ENCODE results near the gene DMKN. TPM values are rescaled to one million over a fixed set of nuclear protein-coding genes. Genes with fewer than 3 reads are reported as not detected.
"Not testable (repeated sequence)": the region's sequence is repeated elsewhere in the genome, so short reads cannot be mapped to it uniquely, and the experiment has no call there.

DMKN gene
- total RNA-seq, 2 experiments from 2014 or later = not detected

DNA sequence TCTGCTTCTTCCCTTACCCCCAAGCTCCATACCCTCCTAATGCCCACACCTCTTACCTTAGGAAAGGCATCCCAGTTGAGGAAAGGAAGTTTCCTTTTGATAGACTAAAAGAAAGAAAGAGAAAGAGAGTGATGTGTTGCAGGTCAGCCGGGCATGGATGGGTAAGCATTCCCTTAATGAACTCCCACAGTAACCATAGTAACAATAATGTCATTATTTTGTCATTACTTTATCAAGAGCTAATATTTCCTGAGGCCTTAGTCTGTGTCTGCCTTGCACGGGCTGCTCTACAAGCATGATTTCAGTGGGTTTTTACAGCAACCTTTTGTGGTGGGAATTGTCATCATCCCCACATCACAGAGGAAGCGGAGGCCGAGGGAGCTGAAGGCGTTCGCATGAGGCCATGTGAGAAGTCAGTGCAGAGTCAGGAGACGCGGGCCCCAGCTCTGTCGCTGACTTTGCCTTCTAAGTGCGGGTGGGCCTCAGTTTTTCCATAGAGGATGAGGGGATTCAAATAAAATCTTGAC is 25.7 kb downstream of the DMKN start:
- Mint-ChIP-seq H3K27me3 (ENCODE audit: low read depth) (peaks cover 26% of the 10 kb centered on the region), H3K27ac (no peak overlapping the region), H3K4me1 (ENCODE audit: low read depth) (no peaks in the 10 kb centered on the region), H3K36me3 (ENCODE audit: low read depth) (no peaks in the 10 kb centered on the region), H3K9me3 (ENCODE audit: insufficient read depth) (no peaks in the 10 kb centered on the region), H3K4me3 (no peak overlapping the region)
- no peak for DNase-seq
- CTCF ChIA-PET = interaction anchor here (1.2 to 3.1 kb wide), 7 partner anchors 7 to 135 kb away, joined by 3 to 18 read pairs (median 9); no protein-coding TSS in a partner anchor
- ATAC-seq = no peak
- POLR2A ChIA-PET = interaction anchor here (0.6 kb wide), 1 partner anchor 57 kb away, joined by 4 read pairs; no protein-coding TSS in a partner anchor

DNA sequence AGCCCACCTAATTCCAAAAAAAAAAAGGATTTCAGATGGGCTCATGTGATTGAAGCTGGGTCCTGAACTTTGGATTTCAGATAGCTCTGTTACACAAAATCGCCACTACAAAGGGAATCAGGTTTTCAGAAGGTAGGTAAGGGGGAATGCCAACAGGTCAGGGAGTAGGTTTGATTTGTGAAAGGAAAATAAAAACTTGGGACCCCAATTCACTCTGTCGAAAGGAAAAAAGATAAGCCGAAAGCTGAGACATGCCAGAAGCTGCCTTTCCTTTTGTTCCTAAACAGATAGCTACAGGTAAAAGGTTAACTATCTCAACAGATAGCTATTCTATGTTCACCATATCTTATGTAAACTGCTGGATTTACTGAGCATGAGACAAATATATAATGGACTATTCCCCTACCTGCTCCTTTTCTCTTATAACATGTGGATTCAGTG is 27.2 kb downstream of the DMKN start:
- no peak for ATAC-seq
- H3K4me1 Mint-ChIP-seq (ENCODE audit: low read depth) = no peaks in the 10 kb centered on the region

GRCh38 chr19:35484252-35485036 is 29.0 kb downstream of the DMKN start:
- DNase-seq (no peak), ATAC-seq (no peak)
- CTCF ChIA-PET = interaction anchor here (2.9 kb wide), 1 partner anchor 11 kb away, joined by 18 read pairs; no protein-coding TSS in a partner anchor
- Mint-ChIP-seq H3K27me3 (ENCODE audit: low read depth) (peaks cover 14% of the 10 kb centered on the region), H3K36me3 (ENCODE audit: low read depth) (no peaks in the 10 kb centered on the region), H3K9me3 (ENCODE audit: insufficient read depth) (no peaks in the 10 kb centered on the region), H3K27ac (no peak overlapping the region), H3K4me3 (no peak overlapping the region), H3K4me1 (ENCODE audit: low read depth) (no peaks in the 10 kb centered on the region)
- POLR2A ChIA-PET = no interaction called here

More for the DNA sequence above, 27.2 kb downstream of the DMKN start:
- no peak overlapping the region for H3K27ac Mint-ChIP-seq
- ChIA-PET CTCF (interaction anchor here (1.0 to 3.1 kb wide), 5 partner anchors 9 to 332 kb away, joined by 4 to 18 read pairs (median 11); no protein-coding TSS in a partner anchor), POLR2A (no interaction called here)
- H3K36me3 Mint-ChIP-seq (ENCODE audit: low read depth) = no peaks in the 10 kb centered on the region
- no peak for DNase-seq
- H3K27me3 Mint-ChIP-seq (ENCODE audit: low read depth) = peaks cover 22% of the 10 kb centered on the region
- no peak overlapping the region for H3K4me3 Mint-ChIP-seq
- H3K9me3 Mint-ChIP-seq (ENCODE audit: insufficient read depth) = no peaks in the 10 kb centered on the region

- H3K4me1 Mint-ChIP-seq (ENCODE audit: low read depth) = no peaks in the 10 kb centered on the region
- ATAC-seq = no peak
- CTCF ChIA-PET = interaction anchor here (0.6 kb wide), 1 partner anchor 24 kb away, joined by 3 read pairs; no protein-coding TSS in a partner anchor
- H3K9me3 Mint-ChIP-seq (ENCODE audit: insufficient read depth) = no peaks in the 10 kb centered on the region
- DNase-seq = no peak
- no peak overlapping the region for H3K27ac Mint-ChIP-seq
- no peaks in the 10 kb centered on the region for H3K36me3 Mint-ChIP-seq (ENCODE audit: low read depth)
- peaks cover 14% of the 10 kb centered on the region for H3K27me3 Mint-ChIP-seq (ENCODE audit: low read depth)
- no peak overlapping the region for H3K4me3 Mint-ChIP-seq
- POLR2A ChIA-PET = no interaction called here
These were observed 30.4 kb downstream of the DMKN start for GRCh38 chr19:35483089-35483488.

DNA sequence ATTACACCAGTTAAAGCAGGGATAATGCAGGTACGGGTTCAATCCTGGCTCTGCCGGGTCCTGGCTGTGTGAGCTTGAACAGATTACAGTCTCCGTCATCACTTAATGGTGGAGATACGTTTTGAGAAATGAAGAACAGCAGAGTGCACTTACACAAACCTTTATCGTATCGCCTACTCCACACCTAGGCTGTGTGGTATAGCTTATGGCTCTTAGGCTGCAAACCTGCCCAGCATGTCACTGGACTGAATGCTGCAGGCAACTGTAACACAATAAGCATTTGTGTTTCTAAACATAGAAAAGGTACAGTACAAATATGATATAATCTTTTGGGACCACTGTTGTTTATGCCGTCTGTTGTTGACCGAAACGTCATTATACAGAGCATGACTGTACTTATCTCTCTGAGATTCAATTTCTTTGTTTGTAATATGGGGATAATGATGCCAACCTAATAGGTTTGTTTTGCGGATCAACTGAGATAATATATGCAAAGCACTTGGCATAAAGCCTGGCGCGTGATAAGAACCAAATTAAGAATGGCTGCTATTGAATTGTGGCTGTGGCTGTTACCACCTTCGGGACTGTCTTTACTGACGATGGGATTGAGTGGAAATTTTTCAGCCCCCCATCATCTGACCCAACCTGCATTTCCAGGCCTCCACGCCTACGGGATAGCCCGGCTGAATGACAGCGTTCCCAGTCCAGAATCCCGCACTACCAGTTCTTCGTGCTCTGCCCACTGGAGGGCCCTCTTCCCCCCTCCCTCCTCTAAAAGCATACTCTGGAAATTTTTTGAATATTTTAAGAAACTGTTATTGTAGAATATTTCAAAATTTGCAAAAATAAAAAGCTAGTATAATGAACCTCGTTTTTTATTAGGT is 34.4 kb downstream of the DMKN start:
- no peaks in the 10 kb centered on the region for H3K4me1 Mint-ChIP-seq (ENCODE audit: low read depth)
- H3K9me3 Mint-ChIP-seq (ENCODE audit: insufficient read depth) = no peaks in the 10 kb centered on the region
- H3K4me3 Mint-ChIP-seq = no peak overlapping the region
- ChIA-PET POLR2A (no interaction called here), CTCF (interaction anchor here (1.1 to 1.6 kb wide), 5 partner anchors 9 to 242 kb away, joined by 3 to 7 read pairs (median 4); no protein-coding TSS in a partner anchor)
- ATAC-seq (no peak), DNase-seq (no peak)
- H3K36me3 Mint-ChIP-seq (ENCODE audit: low read depth) = no peaks in the 10 kb centered on the region
- no peak overlapping the region for H3K27ac Mint-ChIP-seq
- H3K27me3 Mint-ChIP-seq (ENCODE audit: low read depth) = no peaks in the 10 kb centered on the region

- H3K27me3 Mint-ChIP-seq (ENCODE audit: low read depth) = no peaks in the 10 kb centered on the region
- ATAC-seq (no peak), DNase-seq (no peak)
- ChIA-PET POLR2A (no interaction called here), CTCF (interaction anchor here (1.1 kb wide), 1 partner anchor 123 kb away, joined by 4 read pairs; no protein-coding TSS in a partner anchor)
- H3K4me3 Mint-ChIP-seq = no peak overlapping the region
- no peaks in the 10 kb centered on the region for H3K9me3 Mint-ChIP-seq (ENCODE audit: insufficient read depth)
- no peaks in the 10 kb centered on the region for H3K4me1 Mint-ChIP-seq (ENCODE audit: low read depth)
- H3K27ac Mint-ChIP-seq = no peak overlapping the region
- H3K36me3 Mint-ChIP-seq (ENCODE audit: low read depth) = no peaks in the 10 kb centered on the region
These were observed 37.3 kb downstream of the DMKN start for GRCh38 chr19:35476149-35476548.

DNA sequence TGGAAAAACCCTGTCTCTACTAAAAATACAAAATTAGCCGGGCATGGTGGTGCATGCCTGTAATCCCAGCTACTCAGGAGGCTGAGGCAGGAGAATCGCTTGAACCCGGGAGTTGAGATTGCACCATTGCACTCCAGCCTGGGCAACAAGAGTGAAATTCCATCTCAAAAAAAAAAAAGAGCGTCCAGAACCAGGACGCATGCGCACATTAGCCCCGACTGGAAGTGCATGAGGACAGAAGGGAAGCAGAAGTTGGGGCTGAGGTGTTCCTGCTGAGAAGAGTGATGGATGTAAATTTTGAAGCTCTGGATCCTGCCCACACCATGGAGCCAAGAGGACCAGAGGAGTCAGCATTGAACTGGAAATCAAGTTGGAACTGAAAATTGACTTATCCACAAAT is 38.9 kb downstream of the DMKN start:
- DNase-seq; ATAC-seq; H3K4me1 Mint-ChIP-seq (ENCODE audit: low read depth); POLR2A ChIA-PET; H3K9me3 Mint-ChIP-seq (ENCODE audit: insufficient read depth); H3K4me3 Mint-ChIP-seq; H3K27me3 Mint-ChIP-seq (ENCODE audit: low read depth); H3K36me3 Mint-ChIP-seq (ENCODE audit: low read depth); H3K27ac Mint-ChIP-seq: not testable (repeated sequence)
- CTCF ChIA-PET = interaction anchor here (1.2 to 2.2 kb wide), 2 partner anchors 21 to 122 kb away, joined by 3 to 4 read pairs; no protein-coding TSS in a partner anchor

DNA sequence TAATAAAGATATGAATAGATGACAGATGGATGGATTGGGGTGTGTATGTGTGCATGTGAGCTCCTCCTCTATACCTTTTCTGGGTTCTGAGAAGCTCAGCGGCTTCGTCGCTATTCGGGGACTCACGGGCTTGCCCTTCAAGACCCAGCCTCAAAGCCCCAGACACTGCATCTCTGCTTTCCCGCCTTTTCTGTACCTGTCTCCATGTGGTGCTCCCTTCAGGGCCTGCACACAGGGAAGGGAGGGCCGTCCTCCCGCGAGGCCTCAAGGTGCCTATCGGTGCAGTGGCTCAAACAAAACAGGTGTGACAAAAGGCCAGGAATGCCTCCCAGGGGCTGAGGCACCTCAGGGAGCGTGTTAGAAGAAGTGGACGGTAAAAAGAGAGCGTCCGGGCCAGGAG is 39.3 kb downstream of the DMKN start:
- POLR2A ChIA-PET = interaction anchor here (0.7 kb wide), 1 partner anchor 46 kb away, joined by 3 read pairs; no protein-coding TSS in a partner anchor

DNA sequence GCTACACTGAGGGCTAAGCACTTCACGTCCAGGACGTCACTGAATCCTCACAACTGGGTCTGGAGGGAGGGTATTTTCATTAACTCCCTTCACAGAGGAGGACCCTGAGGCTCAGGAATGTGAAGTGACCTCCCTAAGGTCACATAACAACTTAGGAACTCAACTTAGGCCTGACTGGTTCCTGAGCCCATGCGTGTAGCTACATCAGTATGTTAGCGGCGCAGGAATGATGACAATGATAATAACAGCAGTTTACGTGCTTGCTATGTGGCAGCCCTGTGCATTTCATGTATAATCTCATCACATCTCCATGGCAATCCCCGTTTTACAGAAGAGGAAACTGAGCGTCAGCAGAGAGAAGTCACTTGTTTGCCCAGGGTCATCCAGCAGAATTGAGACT is 41.5 kb downstream of the DMKN start:
- H3K4me3 Mint-ChIP-seq = no peak overlapping the region
- no peak overlapping the region for H3K27ac Mint-ChIP-seq
- CTCF ChIA-PET = interaction anchor here (1.0 to 2.7 kb wide), 5 partner anchors 15 to 121 kb away, joined by 3 to 9 read pairs (median 6); no protein-coding TSS in a partner anchor
- no peaks in the 10 kb centered on the region for H3K9me3 Mint-ChIP-seq (ENCODE audit: insufficient read depth)
- no peak for DNase-seq
- peaks cover 3% of the 10 kb centered on the region for H3K4me1 Mint-ChIP-seq (ENCODE audit: low read depth)
- no peak for ATAC-seq
- POLR2A ChIA-PET = no interaction called here
- H3K36me3 Mint-ChIP-seq (ENCODE audit: low read depth) = no peaks in the 10 kb centered on the region
- H3K27me3 Mint-ChIP-seq (ENCODE audit: low read depth) = peaks cover 3% of the 10 kb centered on the region

More for the DNA sequence above, 39.3 kb downstream of the DMKN start:
- H3K27ac Mint-ChIP-seq = no peak overlapping the region
- CTCF ChIA-PET = interaction anchor here (1.9 to 2.7 kb wide), 3 partner anchors 13 to 121 kb away, joined by 4 to 9 read pairs (median 7); no protein-coding TSS in a partner anchor
- H3K4me3 Mint-ChIP-seq = no peak overlapping the region
- no peaks in the 10 kb centered on the region for H3K9me3 Mint-ChIP-seq (ENCODE audit: insufficient read depth)
- ATAC-seq (no peak), DNase-seq (no peak)
- no peaks in the 10 kb centered on the region for H3K4me1 Mint-ChIP-seq (ENCODE audit: low read depth)
- no peaks in the 10 kb centered on the region for H3K36me3 Mint-ChIP-seq (ENCODE audit: low read depth)
- no peaks in the 10 kb centered on the region for H3K27me3 Mint-ChIP-seq (ENCODE audit: low read depth)

DNA sequence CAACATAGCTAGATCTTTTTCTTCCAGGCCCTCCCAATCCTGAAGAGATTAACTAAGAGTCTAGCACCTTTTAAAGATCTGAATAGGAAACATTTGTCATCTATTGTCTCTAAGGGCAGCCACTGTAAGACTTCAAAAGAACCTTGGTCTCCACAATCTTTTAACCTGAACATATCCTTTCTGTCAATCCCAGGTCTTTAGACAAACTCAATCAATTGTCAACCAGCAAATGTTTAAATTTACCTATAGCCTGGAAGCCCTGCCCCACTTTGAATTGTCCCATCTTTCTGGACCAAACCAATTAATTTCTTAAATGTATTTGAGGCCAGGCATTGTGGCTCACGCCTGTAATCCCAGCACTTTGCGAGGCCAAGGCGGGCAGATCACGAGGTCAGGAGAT is 42.4 kb downstream of the DMKN start:
- H3K4me3 Mint-ChIP-seq; POLR2A ChIA-PET; DNase-seq; H3K9me3 Mint-ChIP-seq (ENCODE audit: insufficient read depth); H3K27ac Mint-ChIP-seq; H3K36me3 Mint-ChIP-seq (ENCODE audit: low read depth); H3K4me1 Mint-ChIP-seq (ENCODE audit: low read depth); H3K27me3 Mint-ChIP-seq (ENCODE audit: low read depth); ATAC-seq: not testable (repeated sequence)
- CTCF ChIA-PET = interaction anchor here (1.7 to 4.0 kb wide), 3 partner anchors 24 to 120 kb away, joined by 3 to 73 read pairs (median 6); no protein-coding TSS in a partner anchor

DNA sequence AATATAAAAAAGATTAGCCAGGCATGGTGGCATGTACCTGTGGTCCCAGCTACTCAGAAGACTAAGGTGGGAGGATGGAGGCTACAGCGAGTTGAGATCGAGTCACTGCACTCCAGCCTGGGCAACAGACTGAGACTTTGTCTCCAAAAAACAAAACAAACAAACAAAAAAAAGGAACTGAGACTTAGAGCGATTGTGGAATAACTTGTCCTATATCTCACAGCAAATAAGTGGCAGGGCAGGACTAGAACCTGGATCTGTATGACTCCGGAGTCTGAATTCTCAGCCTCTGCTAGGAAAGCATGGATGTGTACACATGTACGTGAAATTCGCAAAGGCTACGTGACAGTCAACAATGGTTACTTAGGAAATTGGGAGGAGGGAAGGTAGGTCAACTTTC is 43.3 kb downstream of the DMKN start:
- no peak overlapping the region for H3K4me3 Mint-ChIP-seq
- no peaks in the 10 kb centered on the region for H3K36me3 Mint-ChIP-seq (ENCODE audit: low read depth)
- peaks cover 5% of the 10 kb centered on the region for H3K4me1 Mint-ChIP-seq (ENCODE audit: low read depth)
- CTCF ChIA-PET = interaction anchor here (0.8 to 4.0 kb wide), 7 partner anchors 12 to 117 kb away, joined by 3 to 73 read pairs (median 6); partner anchors contain the start of gene FFAR3
- no peak for DNase-seq
- no peak overlapping the region for H3K27ac Mint-ChIP-seq
- H3K9me3 Mint-ChIP-seq (ENCODE audit: insufficient read depth) = no peaks in the 10 kb centered on the region
- H3K27me3 Mint-ChIP-seq (ENCODE audit: low read depth) = peaks cover 11% of the 10 kb centered on the region
- POLR2A ChIA-PET = no interaction called here
- ATAC-seq = no peak

All from activated CD8-positive, alpha-beta T cell treated with anti-CD3 and anti-CD28 coated beads, Interleukin-2, amount 10 ng/mL, durations not matched to agents 7 days and 5 days (primary cell).